ENCODE measurements around the gene NCAPH2. TPM values are rescaled to one million over a fixed set of nuclear protein-coding genes. Genes with fewer than 3 reads are reported as not detected.

NCAPH2 gene
- total RNA-seq (2022; extraction: Qiagen RNA extraction; ENCODE audit: low read depth): 34.1 to 42.1 TPM (median 37.3 TPM) in 5 replicates

GRCh38 chr22:50507991-50508884 lies at the start of gene NCAPH2:
Gene NCAPH2 (plus strand): TSS chr22:50508224. CDS start chr22:50508338, 114 bp downstream.

GRCh38 chr22:50474710-50475651 lies 33.0 kb upstream of the NCAPH2 start, which contains the start of gene SBF1:
Gene SBF1 (minus strand): TSS chr22:50475035. CDS start chr22:50474840, 195 bp downstream.

GRCh38 chr22:50481440-50482106 lies 26.5 kb upstream of the NCAPH2 start, which contains the start of gene ADM2:
Gene ADM2 (plus strand): TSS chr22:50481543. CDS start chr22:50481848, 305 bp downstream.

GRCh38 chr22:50486561-50487289 lies 21.3 kb upstream of the NCAPH2 start, which contains the start of gene MIOX:
Gene MIOX (plus strand): TSS chr22:50486859. CDS start chr22:50486898, 39 bp downstream.

GRCh38 chr22:50507421-50507990 lies 518 bp upstream of the NCAPH2 start, which contains the start of gene LMF2:
Gene LMF2 (minus strand): TSS chr22:50507702. CDS start chr22:50507675, 27 bp downstream.

GRCh38 chr22:50525104-50525857 lies 17.3 kb downstream of the NCAPH2 start, which contains the start of gene SCO2:
Gene SCO2 (minus strand): TSS chr22:50525598. CDS start chr22:50524411, 1,187 bp downstream.

GRCh38 chr22:50529897-50530579 lies 22.0 kb downstream of the NCAPH2 start, which contains the start of gene TYMP:
Gene TYMP (minus strand): TSS chr22:50530012. CDS start chr22:50529709, 303 bp downstream.

GRCh38 chr22:50545522-50546325 lies 37.7 kb downstream of the NCAPH2 start, which contains the start of gene KLHDC7B:
Gene KLHDC7B (plus strand): TSS chr22:50545899. CDS start chr22:50546244, 345 bp downstream.

GRCh38 chr22:50562523-50563412 lies 54.7 kb downstream of the NCAPH2 start, which contains the start of gene SYCE3:
Gene SYCE3 (minus strand): TSS chr22:50562919. CDS start chr22:50556405, 6,514 bp downstream.

Other genes with a start within 250 kb of the NCAPH2 start
- gene MAPK12, start 246.5 kb upstream of the NCAPH2 start, total RNA-seq (2022; extraction: Qiagen RNA extraction; ENCODE audit: low read depth): 18.6 to 25.1 TPM (median 24.1 TPM) in 5 replicates
- 4.8 to 7.2 TPM (median 6.6 TPM) in 5 replicates for gene MAPK11, start 237.8 kb upstream of the NCAPH2 start, total RNA-seq (2022; extraction: Qiagen RNA extraction; ENCODE audit: low read depth)
- 94.9 to 120 TPM (median 119 TPM) in 5 replicates for gene PLXNB2, start 200.6 kb upstream of the NCAPH2 start, total RNA-seq (2022; extraction: Qiagen RNA extraction; ENCODE audit: low read depth)
- 1.9 to 3.2 TPM (median 3.0 TPM) in 5 replicates for gene DENND6B, start 181.2 kb upstream of the NCAPH2 start, total RNA-seq (2022; extraction: Qiagen RNA extraction; ENCODE audit: low read depth)
- gene PPP6R2, start 164.9 kb upstream of the NCAPH2 start, total RNA-seq (2022; extraction: Qiagen RNA extraction; ENCODE audit: low read depth): 10.0 to 15.2 TPM (median 12.7 TPM) in 5 replicates
- 18.1 to 29.4 TPM (median 23.4 TPM) in 5 replicates for gene SBF1, start 33.2 kb upstream of the NCAPH2 start, total RNA-seq (2022; extraction: Qiagen RNA extraction; ENCODE audit: low read depth)
- 0.41 to 0.73 TPM (median 0.58 TPM) in 5 replicates for gene ADM2, start 26.7 kb upstream of the NCAPH2 start, total RNA-seq (2022; extraction: Qiagen RNA extraction; ENCODE audit: low read depth)
- 0.09 to 0.14 TPM in 2 of 5 replicates, not detected in the others for gene MIOX, start 21.4 kb upstream of the NCAPH2 start, total RNA-seq (2022; extraction: Qiagen RNA extraction; ENCODE audit: low read depth)
- 34.0 to 51.8 TPM (median 43.2 TPM) in 5 replicates for gene LMF2, start 522 bp upstream of the NCAPH2 start, total RNA-seq (2022; extraction: Qiagen RNA extraction; ENCODE audit: low read depth)
- gene SCO2, start 17.4 kb downstream of the NCAPH2 start, total RNA-seq (2022; extraction: Qiagen RNA extraction; ENCODE audit: low read depth): 2.6 to 8.0 TPM (median 5.4 TPM) in 5 replicates
- gene TYMP, start 21.8 kb downstream of the NCAPH2 start, total RNA-seq (2022; extraction: Qiagen RNA extraction; ENCODE audit: low read depth): 9.5 to 19.2 TPM (median 17.9 TPM) in 5 replicates
- 0.02 to 0.05 TPM (median 0.05 TPM) in 3 of 5 replicates, not detected in the others for gene KLHDC7B, start 37.7 kb downstream of the NCAPH2 start, total RNA-seq (2022; extraction: Qiagen RNA extraction; ENCODE audit: low read depth)
- gene SYCE3, start 54.7 kb downstream of the NCAPH2 start, total RNA-seq (2022; extraction: Qiagen RNA extraction; ENCODE audit: low read depth): 0.30 to 0.80 TPM (median 0.40 TPM) in 4 of 5 replicates, not detected in the other
- gene CPT1B, start 70.2 kb downstream of the NCAPH2 start, total RNA-seq (2022; extraction: Qiagen RNA extraction; ENCODE audit: low read depth): 7.4 to 17.3 TPM (median 15.7 TPM) in 5 replicates
- gene CHKB, start 74.6 kb downstream of the NCAPH2 start, total RNA-seq (2022; extraction: Qiagen RNA extraction; ENCODE audit: low read depth): 13.0 to 21.1 TPM (median 20.6 TPM) in 5 replicates
- gene MAPK8IP2, start 92.6 kb downstream of the NCAPH2 start, total RNA-seq (2022; extraction: Qiagen RNA extraction; ENCODE audit: low read depth): 2.4 to 4.3 TPM (median 3.7 TPM) in 5 replicates
- 19.5 to 24.0 TPM (median 21.0 TPM) in 5 replicates for gene ARSA, start 119.9 kb downstream of the NCAPH2 start, total RNA-seq (2022; extraction: Qiagen RNA extraction; ENCODE audit: low read depth)
- gene SHANK3, start 164.6 kb downstream of the NCAPH2 start, total RNA-seq (2022; extraction: Qiagen RNA extraction; ENCODE audit: low read depth): 2.6 to 5.4 TPM (median 4.1 TPM) in 5 replicates
- 0.06 TPM in 2 of 5 replicates, not detected in the others for gene ACR, start 230.0 kb downstream of the NCAPH2 start, total RNA-seq (2022; extraction: Qiagen RNA extraction; ENCODE audit: low read depth)